ENCODE data around the gene DOCK11. TPM values are rescaled to one million over a fixed set of nuclear protein-coding genes. Genes with fewer than 3 reads are reported as not detected.

DOCK11 gene
- total RNA-seq = 29.7 and 33.8 TPM in 2 replicates

DNA sequence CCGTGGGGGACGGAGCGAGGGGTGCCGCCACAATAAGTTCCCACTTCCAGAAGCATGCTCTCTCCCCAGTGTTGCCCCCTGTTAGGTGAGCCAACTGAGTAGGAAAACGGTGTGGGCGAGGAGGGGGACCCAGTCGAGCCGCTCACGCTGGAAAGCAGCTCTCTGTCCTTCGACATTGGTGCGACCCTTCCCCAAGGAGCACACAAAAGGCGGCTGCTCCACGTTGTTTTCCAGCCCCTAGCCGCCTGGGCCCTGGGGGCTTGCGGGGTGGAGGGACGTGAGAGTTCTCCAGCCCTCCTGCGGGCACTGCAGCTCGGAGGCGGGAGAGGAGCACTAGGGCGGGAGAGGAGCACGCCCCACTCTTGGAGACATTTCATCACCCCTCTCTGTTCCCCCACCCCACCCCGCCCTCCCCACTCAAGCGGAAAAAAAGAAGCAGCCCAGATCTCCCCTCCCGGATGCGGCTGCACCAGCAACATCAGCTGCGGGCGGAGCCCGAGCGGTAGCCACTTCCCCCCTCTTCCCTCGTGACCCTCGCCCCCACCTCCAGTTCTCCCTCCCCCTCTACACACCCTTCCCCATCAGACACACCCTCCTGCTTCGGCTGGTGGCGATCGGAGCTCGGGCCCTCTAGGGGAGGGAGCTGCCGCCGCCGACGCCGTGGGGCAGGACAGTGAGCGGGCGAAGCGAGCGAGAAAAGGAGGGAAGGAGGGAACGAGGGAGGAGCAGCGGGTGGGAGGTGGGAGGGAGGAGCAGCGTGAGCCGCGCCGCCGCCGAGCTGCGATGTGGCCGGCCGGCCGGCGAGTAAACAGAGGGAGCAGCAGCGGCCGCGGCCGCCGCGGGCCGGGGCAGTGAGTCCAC lies at the start of gene DOCK11:
TSS of gene DOCK11 (plus strand) at position 755 of the 861 bp plus-strand sequence. CDS start 157 bp downstream, outside the sequence.

DNA sequence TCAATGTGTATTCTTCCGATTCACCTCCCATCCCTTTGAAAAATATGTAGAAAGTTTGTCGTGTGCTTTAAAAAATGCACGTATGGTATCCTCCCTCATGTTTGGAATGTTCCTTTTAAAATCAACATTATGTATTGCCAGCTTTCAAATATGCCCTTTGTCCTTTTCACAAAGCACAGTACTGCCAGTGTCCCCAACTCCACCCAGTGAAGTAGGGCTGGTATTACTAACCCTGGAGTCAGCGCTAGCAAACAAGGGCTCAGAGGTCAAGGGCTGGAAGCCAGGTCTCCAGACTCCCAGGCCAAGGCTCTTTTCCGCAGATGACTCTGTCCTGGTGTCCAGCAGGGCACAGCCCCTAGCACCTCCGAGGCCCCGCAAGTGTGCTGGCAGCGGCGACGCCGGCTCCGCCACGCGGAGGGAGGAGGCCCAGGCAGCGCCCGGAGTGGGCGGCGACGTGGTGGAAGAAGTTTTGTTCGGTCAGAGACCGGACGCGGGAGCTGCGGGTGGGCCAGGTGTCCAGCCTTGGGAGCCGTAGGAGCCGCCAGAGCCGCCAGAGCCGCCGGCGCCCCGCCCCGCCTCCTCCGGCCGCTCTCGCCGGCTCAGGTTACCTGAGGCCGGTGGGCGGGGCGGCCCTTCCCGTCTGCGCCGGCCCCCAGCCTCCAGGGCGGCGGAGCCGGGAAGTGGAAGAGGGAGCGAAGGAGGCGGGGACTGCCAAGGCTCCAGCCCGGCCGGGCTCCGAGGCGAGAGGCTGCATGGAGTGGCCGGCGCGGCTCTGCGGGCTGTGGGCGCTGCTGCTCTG lies 231.5 kb downstream of the DOCK11 start, which contains the start of gene IL13RA1:
TSS of gene IL13RA1 (plus strand) at position 720 of the 799 bp plus-strand sequence. CDS start at position 753, 33 bp downstream.

Other genes starting within 250 kb of the DOCK11 start
- gene WDR44, start 149.7 kb upstream of the DOCK11 start, total RNA-seq = 15.6 and 17.6 TPM in 2 replicates
- gene IL13RA1, start 231.8 kb downstream of the DOCK11 start, total RNA-seq = 68.8 and 74.0 TPM in 2 replicates